ENCODE measurements around the gene BTBD1. TPM values are rescaled to one million over a fixed set of nuclear protein-coding genes. Genes with fewer than 3 reads are reported as not detected.
A peak's percentile ranks its signal among the peaks of the same experiment; 100 is the strongest.

Gene BTBD1
- total RNA-seq (ENCODE audit: low replicate concordance) = 43.7 and 48.5 TPM in 2 replicates

DNA sequence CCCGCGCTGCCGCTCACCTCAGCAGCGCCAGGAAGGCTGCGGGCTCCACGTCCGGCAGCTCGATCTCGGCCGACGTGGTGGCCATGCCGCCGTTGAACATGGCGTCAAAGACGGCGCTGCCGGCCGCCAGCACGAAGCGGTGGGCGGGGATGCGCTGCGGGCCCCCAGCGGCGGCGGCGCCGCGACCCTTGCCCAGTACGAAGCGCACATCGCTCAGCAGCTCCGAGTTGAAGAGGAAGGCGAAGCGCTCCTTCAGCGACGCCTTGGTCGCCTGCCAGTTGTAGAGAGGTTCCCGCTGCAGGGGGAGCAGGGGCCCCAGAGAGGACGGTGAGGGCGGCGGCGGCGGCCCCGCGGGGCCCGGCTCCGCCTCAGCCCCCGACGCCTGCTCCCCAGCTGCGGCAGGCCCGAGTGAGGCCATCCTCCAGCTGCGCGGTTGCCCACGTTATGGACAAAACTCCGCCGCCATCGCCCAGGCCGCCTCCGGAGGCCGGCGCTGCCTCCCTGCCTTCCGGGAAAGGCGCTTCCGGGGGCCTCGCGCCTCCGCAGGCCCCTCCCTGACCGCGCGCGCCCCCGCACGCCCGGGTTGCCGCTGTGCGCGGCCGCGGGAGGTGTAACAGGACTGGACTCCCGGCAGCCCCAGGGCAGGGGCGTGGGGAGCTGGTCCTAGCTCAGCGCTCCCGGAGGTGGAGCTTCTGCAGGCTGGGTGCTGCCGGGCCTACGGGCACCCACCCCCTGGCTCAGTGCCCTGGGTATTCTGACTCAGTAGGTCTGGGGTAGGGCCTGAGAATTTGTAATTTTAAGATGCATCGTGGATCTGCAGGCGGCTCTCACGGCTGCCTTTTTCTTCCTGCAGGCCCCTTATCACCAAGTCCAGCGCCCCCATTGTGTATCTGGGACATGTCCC, at the start of gene BTBD1:
Gene BTBD1 (minus strand): TSS at position 519 of the 904 bp plus-strand sequence. CDS start 101 bp downstream, at position 418.
- peaks cover 27% of the 10 kb centered on the region for H3K4me1 ChIP-seq
- H3K27me3 ChIP-seq = no peaks in the 10 kb centered on the region
- H3K9ac ChIP-seq = peak within 1 kb of the TSS; percentile 34
- peak within 1 kb of the TSS; percentile 91 for H3K4me2 ChIP-seq
- peak within 1 kb of the TSS; percentile 89 for H2AFZ ChIP-seq (replicated peaks)
- peak within 1 kb of the TSS; percentile 95 for H3K4me3 ChIP-seq
- Mint-ChIP-seq H3K4me1 (peaks cover 23% of the 10 kb centered on the region), H3K27me3 (ENCODE audit: insufficient read depth, low read depth) (no peaks in the 10 kb centered on the region), H3K27ac (peak within 1 kb of the TSS; percentile 64), H3K9me3 (no peaks in the 10 kb centered on the region), H3K4me3 (peak within 1 kb of the TSS; percentile 92), H3K36me3 (peaks cover 6% of the 10 kb centered on the region)
- H3K79me2 ChIP-seq (ENCODE audit: low read depth) = peaks cover 47% of the 10 kb centered on the region
- TF ChIP-seq EZH2phosphoT487 (IDR thresholded peaks at IDR 0.05) (peak; percentile 59), EZH2 (IDR thresholded peaks at IDR 0.05) (peak; percentile 45)
- TF ChIP-seq, protein P1, sequence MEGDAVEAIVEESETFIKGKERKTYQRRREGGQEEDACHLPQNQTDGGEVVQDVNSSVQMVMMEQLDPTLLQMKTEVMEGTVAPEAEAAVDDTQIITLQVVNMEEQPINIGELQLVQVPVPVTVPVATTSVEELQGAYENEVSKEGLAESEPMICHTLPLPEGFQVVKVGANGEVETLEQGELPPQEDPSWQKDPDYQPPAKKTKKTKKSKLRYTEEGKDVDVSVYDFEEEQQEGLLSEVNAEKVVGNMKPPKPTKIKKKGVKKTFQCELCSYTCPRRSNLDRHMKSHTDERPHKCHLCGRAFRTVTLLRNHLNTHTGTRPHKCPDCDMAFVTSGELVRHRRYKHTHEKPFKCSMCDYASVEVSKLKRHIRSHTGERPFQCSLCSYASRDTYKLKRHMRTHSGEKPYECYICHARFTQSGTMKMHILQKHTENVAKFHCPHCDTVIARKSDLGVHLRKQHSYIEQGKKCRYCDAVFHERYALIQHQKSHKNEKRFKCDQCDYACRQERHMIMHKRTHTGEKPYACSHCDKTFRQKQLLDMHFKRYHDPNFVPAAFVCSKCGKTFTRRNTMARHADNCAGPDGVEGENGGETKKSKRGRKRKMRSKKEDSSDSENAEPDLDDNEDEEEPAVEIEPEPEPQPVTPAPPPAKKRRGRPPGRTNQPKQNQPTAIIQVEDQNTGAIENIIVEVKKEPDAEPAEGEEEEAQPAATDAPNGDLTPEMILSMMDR (IDR thresholded peaks at IDR 0.05) = peak; percentile 17
- no peaks in the 10 kb centered on the region for H3K36me3 ChIP-seq
- H3K27ac ChIP-seq = peak within 1 kb of the TSS; percentile 71
- H4K20me1 ChIP-seq (ENCODE audit: low read depth) = peaks cover 45% of the 10 kb centered on the region
- H3K9me3 ChIP-seq (ENCODE audit: low read depth) = no peaks in the 10 kb centered on the region
- H3F3A ChIP-seq (ENCODE audit: low read depth) = peaks cover 23% of the 10 kb centered on the region
- DNase-seq (ENCODE audit: low spot score) = peak; percentile 86

DNA sequence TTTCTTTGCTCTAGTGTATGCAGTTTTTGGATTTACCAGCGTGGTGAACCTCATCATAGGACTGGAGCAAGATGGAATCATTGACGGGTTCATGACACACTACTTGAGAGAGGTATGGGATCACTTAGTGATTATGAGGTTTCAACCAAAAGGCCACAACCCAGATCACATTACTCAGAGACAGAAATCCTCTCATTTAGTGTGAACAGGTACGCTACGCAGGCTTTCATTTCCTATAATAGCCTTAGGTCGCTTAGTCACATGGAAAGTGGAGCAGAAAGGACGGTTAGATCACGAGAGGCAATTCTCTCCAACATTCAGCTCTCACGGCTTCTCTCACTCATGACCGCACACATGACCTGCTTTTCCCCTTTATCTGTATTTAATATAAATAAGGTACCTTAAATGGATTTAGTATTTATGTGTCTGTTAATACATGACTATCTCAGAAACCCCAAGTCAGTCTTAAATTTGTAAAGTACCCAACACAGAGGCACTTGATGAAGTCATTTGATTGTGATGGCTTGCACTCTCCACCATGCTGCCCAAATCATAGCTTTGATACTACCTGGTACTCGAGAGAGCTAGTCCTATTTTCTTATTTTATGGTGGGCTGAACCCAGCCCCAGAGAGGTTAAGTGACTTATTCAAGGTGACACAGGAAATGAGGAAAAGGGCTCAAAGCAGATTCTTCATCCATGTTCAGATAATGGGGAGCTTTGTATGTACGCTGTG, 48.9 kb upstream of the BTBD1 start:
- Mint-ChIP-seq H3K9me3 (no peaks in the 10 kb centered on the region), H3K4me3 (no peak overlapping the region), H3K4me1 (peaks cover 6% of the 10 kb centered on the region), H3K27ac (no peak overlapping the region), H3K27me3 (ENCODE audit: insufficient read depth, low read depth) (no peaks in the 10 kb centered on the region), H3K36me3 (peaks cover 1% of the 10 kb centered on the region)
- H3K4me2 ChIP-seq = no peak overlapping the region
- H3K27ac ChIP-seq = no peak overlapping the region
- H3K9ac ChIP-seq = no peak overlapping the region
- no peaks in the 10 kb centered on the region for H3K36me3 ChIP-seq
- H3K79me2 ChIP-seq (ENCODE audit: low read depth) = no peaks in the 10 kb centered on the region
- no peak overlapping the region for H2AFZ ChIP-seq (replicated peaks)
- no peaks in the 10 kb centered on the region for H3K9me3 ChIP-seq (ENCODE audit: low read depth)
- no peaks in the 10 kb centered on the region for H3K4me1 ChIP-seq
- no peaks in the 10 kb centered on the region for H4K20me1 ChIP-seq (ENCODE audit: low read depth)
- TF ChIP-seq, protein P1 (IDR thresholded peaks at IDR 0.05) = no peak
- TF ChIP-seq EZH2phosphoT487 (IDR thresholded peaks at IDR 0.05) = no peak
- TF ChIP-seq EZH2 (IDR thresholded peaks at IDR 0.05) = no peak
- DNase-seq (ENCODE audit: low spot score) = no peak
- no peaks in the 10 kb centered on the region for H3K27me3 ChIP-seq
- H3K4me3 ChIP-seq = no peak overlapping the region
- no peaks in the 10 kb centered on the region for H3F3A ChIP-seq (ENCODE audit: low read depth)

DNA sequence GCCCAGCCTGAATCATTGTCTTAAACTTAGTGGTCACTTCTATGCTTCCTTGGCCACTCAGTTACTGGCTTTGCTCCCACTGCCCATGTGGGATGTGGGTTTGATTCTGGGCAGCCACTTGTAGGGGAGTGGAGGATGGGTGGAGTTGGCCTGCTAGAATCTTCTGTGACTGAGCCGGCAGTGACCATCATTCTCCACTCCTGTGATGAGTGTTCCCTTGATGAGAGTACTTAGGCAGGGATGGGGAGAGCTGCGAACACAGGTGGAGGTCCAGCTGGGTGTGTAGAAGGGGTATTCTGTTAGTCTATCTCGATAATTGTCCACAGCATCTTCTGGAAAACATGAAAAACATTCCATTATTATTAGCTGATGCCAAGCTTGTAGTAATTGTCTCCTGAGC, 48.4 kb upstream of the BTBD1 start:
- H3K27me3 Mint-ChIP-seq (ENCODE audit: insufficient read depth, low read depth) = peaks cover 2% of the 10 kb centered on the region
- H3K4me3 ChIP-seq = no peak overlapping the region
- no peak overlapping the region for H3K27ac Mint-ChIP-seq
- no peaks in the 10 kb centered on the region for H3K36me3 ChIP-seq
- no peak overlapping the region for H2AFZ ChIP-seq (replicated peaks)
- peaks cover 4% of the 10 kb centered on the region for H3K27me3 ChIP-seq
- H3K4me3 Mint-ChIP-seq = no peak overlapping the region
- no peaks in the 10 kb centered on the region for H3F3A ChIP-seq (ENCODE audit: low read depth)
- H4K20me1 ChIP-seq (ENCODE audit: low read depth) = no peaks in the 10 kb centered on the region
- no peak for DNase-seq (ENCODE audit: low spot score)
- H3K27ac ChIP-seq = no peak overlapping the region
- no peak overlapping the region for H3K4me2 ChIP-seq
- H3K36me3 Mint-ChIP-seq = peaks cover 1% of the 10 kb centered on the region
- TF ChIP-seq EZH2 (IDR thresholded peaks at IDR 0.05) (no peak), EZH2phosphoT487 (IDR thresholded peaks at IDR 0.05) (no peak)
- TF ChIP-seq, protein P1 (IDR thresholded peaks at IDR 0.05) = no peak
- no peaks in the 10 kb centered on the region for H3K9me3 ChIP-seq (ENCODE audit: low read depth)
- H3K9ac ChIP-seq = no peak overlapping the region
- peaks cover 6% of the 10 kb centered on the region for H3K4me1 Mint-ChIP-seq
- no peaks in the 10 kb centered on the region for H3K79me2 ChIP-seq (ENCODE audit: low read depth)
- no peaks in the 10 kb centered on the region for H3K9me3 Mint-ChIP-seq
- no peaks in the 10 kb centered on the region for H3K4me1 ChIP-seq
